Activated CD4-positive, alpha-beta T cell treated with anti-CD3 and anti-CD28 coated beads for 4 hours (primary cell): ENCODE data around the gene TMEM181.
"Not testable (repeated sequence)": the region's sequence is repeated elsewhere in the genome, so short reads cannot be mapped to it uniquely, and the experiment has no call there.

Experiments used
- DNase-seq, 2 donors: peaks; one replicate each; pipeline ENCODE4 v3.0.0-alpha.2; 2020

The TMEM181 gene

DNA sequence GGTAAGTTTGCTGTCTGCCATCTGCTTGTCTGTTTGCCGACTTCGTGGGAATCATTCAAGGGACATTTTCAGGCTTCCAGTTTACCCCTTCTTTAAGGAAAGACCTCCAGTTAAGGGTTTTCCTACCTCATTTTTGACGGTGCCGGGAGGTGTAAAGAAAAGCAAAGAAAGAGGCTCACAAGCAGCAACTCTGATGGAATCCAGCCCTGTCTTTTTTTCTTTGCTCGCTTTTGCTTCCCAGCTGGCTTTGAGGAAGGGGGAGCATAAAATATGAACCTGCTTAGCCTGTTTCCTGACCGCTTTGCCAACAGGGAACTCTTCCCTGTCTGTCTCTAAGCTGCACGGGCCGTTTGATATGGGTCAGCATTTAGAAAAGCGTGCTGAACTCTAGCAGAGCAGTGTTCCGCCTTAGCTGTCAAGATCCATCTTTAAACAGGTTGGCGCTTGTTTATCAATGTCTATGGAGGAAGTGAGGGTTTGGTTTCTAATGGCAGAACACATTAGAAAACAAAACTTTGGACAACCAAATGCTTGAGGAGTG is 103.8 kb downstream of the TMEM181 start:
- DNase-seq: no peak

DNA sequence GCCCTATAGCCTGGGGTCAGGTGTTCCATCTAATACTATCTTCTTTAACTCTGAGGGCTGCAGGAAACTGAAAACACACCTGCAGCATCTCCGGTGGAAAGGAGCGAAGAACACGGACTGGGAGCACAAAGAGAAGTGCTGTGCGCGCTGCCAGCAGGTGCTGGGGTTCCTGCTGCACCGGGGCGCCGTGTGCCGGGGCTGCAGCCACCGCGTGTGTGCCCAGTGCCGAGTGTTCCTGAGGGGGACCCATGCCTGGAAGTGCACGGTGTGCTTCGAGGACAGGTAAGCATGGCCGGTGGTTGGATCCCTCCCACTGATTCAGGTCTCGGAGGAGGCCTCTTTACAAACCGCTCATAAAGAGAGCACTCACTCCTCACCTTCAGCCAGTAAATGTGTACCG is 105.4 kb downstream of the TMEM181 start:
- no peak for DNase-seq

DNA sequence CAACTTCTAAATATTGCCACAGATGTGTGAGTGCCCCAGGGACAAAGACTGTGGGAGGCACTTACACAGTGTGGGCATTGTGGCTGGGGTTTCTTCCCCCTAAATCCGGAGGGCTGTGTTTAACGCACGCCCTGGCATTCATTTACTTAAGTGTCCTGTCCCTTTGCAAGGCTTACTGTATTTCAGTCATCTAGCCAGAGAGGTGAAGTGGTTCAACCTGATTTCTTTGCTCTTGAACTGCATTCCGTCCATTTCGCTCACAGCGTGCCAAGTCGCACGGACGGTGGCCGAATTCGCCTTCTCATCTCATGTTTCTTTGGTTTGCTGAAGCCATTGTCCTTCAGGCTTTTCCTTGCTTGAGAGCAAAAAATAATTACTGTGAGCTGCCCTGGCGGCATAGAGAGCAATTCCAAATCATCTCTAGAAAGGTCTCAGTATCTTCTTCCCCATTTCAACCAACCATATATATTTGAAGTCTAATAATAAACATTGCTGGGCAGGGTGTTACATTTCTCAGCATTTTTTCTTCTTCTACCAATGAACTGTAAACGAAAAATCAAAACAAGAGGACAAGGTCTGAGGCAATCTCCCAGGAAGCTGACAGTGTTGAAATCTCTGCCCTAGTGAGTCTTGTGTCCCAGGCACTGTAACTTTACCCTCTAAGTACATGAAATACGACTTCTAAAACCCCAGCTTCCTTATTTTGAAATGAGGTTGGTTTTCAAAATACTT is 106.9 kb downstream of the TMEM181 start:
- no peak for DNase-seq

DNA sequence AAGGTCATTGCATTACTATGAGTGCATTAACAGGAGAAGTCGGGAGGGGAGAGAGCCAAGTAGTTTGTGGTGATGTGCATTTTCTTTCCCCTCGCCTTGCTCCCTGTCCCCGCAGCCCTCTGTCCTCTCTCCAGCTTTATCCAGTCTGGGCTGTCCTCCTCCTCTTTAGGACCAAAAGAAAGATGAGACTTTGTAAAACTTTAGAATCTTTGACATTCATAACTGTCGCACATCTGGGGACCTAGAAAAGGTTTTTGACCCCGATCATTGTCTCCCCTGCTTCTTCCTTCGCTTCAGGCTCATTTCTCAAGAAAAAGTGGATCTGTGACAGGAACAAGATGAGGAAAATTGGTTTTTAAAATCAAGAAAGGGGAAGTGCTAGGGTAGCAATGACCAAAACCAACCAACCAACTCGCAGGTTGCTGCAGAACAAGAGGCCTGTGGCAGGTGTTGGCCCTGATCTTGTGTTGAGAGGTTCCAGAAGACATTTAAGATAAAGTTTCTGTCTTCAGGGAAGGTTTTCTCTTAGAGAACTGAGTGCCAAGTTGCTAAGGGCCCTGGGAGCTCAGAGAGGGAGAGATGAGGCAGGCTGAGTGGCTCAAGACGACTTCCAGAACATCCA is 107.6 kb downstream of the TMEM181 start:
- DNase-seq: no peak

DNA sequence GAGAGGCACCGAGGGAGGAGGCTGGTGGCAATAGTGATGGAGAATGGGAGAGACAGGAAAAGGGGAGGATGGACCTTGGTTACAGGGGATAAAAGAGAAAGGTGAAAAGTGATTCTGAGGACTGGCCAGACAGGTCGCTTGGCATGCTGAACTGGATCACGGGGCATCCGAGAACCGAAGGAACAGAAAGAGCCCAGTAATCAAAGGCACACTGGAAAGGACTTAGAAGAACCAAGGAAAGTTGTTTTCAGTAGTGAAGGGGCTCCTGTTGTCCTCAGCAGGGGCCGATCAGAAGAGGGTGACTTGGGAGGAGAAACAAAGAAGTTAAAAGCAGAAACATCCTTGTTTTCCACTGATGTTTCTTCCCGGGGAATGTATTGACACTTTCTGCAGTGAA is 108.8 kb downstream of the TMEM181 start:
- DNase-seq: no peak

DNA sequence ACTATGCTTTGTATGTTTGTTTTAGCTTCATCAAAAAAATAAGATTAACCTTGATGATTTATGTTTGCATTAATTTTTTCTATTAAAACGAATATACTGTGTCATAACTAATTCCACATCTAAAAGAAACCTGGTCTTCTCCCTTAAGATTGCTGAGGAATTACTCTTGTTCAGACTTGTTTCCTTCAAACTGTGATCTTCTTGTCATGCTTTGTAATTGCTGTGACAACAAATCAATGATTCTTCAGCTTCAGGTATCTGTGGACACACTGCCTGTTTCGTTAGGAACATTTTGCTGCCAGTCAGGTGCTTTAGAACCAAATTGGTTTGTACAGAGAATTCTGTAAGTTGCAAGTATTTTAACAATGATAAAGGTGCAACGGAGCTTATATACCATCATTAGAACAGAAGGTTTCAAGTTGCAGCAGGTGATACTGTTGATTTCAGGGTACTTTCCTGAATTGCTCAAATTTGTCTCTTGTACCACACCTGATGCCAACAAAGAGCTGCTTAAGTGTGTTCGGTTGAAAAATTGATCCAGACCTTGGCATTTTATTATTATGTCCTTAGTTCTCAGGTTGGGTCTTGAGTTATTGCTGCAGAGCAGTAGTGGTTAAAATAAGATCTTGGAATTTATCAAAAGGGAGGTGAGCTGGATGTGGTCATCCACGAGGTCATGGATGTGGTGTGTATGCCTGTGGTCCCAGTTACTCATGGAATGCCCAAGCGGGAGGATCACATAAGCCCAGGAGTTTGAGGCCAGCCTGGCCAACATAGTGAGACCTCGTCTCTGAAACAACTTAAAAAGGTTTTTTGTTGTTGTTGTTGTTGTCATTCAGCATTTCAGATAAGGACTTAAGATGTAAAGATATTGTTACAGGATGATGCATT is 109.5 kb downstream of the TMEM181 start:
- DNase-seq: no peak

DNA sequence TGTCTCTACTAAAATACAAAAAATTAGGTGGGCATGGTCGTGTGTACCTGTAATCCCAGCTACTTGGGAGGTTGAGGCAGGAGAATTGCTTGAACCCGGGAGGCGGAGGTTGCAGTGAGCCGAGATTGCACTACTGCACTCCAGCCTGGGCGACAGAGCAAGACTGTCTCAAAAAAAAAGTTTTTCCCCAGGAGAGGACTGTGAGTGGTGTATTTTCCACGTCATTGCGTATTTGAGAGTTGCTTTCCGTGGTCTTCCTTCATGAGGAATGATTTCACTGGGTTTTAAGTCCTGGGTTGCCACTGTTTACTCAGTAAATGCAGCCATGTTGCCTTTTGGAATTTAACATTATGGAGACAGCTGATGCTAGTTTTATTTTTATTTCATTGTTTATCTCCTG is 112.2 kb downstream of the TMEM181 start:
- not testable (repeated sequence) for DNase-seq

DNA sequence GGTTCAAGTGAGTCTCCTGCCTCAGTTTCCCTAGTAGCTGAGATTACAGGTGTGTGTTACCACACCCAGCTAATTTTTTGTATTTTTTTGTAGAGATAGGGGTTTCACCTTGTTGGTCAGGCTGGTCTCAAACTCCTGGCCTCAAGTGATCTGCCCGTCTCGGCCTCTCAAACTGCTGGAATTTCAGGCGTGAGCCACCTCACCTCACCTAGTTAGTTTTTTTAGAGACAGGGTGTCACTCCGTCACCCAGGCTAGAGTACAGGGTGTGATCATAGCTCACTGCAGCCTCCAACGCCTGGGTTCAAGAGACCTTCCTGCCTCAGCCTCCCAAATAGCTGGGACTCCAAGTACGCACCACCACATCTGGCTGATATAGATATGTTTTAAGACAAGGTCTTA is 112.8 kb downstream of the TMEM181 start:
- no peak for DNase-seq

DNA sequence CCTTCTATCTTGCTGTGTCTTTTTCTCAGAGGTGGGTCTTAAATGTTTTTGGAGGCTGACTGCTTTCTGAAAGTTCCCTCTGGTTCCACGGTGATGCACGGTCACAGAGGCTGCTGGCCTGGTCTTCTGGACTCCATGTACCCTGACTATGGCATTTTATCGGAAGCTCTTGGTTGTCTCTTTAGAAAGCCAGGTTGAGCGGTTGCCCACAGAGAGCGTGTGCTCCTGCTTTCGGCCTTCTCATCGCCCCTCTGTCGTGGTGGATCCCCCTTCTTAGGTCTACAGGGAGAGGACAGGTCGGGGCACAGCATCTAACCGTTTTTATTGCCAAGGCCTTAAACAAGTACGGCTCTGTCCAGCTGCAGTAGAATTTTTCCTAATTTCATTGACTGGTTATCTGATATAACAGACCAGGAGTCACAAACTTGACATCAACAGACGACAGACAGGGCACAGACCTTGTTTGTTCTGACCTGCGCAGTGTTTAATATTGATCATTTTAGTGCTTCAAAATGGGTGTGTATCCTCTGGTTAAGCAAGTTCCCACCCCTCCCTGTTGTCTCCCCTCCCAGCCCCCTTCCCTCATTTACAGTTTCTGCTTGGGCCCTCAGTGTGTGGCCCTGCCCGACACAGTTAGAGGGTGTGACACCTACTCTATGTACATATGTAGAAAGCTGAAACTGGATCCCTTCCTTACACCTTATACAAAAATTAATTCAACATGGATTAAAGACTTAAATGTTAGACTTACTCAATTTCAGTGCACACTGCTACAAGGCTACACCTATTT is 114.6 kb downstream of the TMEM181 start:
- DNase-seq: no peak

DNA sequence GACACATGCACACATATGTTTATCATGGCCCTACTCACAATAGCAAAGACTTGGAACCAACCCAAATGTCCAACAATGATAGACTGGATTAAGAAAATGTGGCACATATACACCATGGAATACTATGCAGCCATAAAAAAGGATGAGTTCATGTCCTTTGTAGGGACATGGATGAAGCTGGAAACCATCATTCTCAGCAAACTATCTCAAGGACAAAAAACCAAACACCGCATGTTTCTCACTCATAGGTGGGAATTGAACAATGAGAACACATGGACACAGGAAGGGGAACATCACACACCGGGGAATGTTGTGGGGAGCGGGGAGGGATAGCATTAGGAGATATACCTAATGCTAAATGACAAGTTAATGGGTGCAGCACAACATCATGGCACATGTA is 117.2 kb downstream of the TMEM181 start:
- DNase-seq: not testable (repeated sequence)

DNA sequence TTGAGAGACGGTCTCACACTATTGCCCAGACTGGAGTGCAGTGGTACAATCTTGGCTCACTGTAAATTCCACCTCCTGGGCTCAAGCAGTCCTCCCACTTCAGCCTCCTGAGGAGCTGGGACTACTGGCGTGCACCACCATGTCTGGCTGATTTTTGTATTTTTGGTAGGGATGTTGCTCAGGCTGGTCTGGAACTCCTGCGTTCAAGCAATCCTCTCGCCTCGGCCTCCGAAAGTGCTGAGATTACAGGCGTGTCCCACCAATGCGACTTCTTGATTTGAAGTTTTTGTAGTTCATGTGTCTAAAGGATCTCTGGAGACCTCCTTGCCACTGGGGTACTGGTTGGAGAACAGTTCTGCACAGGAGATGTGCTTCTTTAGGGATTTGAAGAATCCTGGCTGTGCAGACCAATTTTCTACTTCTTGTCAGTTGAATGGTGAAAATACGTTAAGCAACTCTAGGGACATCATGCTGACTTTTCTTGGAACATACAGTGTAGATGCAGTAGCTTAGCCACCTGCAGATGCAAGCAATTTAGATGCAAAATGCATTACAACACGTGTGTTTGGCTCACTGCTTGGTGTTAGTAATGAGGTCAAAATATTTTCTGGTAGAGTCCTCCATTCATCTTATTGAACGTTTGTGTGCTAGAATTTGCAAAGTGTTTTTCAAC is 118.2 kb downstream of the TMEM181 start:
- no peak for DNase-seq

DNA sequence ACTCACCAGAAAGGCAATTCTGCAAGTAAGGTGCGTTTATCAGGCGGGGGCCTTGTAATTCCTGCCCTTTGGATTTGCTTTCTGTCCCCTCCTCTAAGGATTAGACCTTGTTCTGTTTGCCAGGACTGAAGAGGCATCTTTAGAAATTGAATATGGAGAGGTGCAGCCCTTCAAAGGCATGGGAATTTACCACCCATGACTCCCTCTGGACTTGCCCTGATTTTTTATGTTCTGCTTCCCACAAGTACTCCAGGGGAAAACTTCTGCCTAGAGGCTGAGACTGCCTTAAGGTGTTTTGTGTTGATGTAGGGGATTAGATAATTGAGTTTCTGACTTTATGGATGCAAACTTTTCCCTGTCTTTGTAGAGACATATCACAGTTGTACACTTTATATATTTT is 120.1 kb downstream of the TMEM181 start:
- DNase-seq: no peak

DNA sequence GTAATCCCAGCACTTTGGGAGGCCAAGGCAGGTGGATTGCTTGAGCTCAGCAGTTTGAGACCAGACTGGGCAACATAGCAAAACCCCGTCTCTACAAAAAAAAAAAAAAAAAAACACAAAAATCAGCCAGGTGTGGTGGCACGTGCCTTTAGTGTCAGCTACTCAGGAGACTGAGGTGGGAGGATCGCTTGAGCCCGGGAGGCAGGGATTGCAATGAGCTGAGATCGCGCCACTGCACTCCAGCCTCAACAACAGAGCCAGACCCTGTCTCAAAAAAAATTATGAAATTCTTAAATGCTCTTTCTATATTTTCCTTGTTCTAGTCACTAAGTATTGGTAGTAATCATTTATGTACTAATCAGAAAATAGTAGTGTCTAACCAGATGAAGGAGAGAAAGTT is 120.6 kb downstream of the TMEM181 start:
- DNase-seq: no peak

DNA sequence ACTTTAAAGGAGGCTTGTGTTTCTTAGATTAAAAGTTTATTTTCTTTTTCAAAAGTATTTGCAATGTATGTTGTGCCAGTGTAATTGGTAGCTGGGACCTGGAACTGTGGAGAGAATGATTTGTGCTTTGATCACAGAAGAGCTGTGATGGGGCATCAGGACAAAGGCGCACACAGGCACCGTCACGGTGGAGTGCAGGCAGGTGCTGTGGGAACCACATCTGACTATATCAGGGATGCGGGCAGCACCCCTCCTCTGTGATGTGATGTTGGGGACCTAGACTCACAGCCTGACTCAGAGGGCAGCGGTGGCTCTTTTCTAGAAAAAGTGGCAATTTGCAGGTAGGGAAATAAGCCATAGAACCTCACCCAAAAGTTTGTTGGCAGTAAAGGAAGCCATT is 124.4 kb downstream of the TMEM181 start:
- no peak for DNase-seq

DNA sequence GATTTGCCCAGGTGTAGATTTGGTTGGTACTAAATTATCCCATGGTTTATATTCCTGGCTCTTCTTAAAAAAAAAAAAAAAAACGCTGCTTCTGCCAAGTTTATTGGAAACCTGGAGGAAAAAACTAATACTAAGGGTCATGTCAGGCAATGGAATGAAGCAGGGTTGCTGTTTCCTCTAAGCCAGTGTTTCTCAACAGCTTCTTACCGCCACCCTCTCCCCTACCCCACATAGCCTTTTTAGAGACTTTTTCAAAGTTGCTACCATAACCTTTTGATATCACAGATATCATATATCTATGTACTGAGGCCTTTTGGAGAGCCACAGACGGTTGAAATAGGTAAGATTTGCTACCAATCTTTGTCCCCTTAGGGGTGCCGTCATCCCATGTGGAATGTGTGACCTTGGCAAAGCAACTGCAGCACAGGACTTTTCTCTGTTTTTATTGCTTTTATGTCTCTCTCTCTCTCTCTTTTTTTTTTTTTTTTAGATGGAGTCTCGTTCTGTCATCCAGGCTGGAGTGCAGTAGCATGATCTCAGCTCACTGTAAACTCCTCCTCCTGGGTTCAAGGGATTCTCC is 124.9 kb downstream of the TMEM181 start:
- no peak for DNase-seq
